ENCODE measurements around the gene CCDC40. TPM values are rescaled to one million over a fixed set of nuclear protein-coding genes. Genes with fewer than 3 reads are reported as not detected.

Gene CCDC40
- total and polyA plus RNA-seq, 10 of the 15 experiments (the other 5 are each of a cell fraction or from before 2014, with no cell fraction given): 0.06 to 0.10 TPM; not detected in 8

DNA sequence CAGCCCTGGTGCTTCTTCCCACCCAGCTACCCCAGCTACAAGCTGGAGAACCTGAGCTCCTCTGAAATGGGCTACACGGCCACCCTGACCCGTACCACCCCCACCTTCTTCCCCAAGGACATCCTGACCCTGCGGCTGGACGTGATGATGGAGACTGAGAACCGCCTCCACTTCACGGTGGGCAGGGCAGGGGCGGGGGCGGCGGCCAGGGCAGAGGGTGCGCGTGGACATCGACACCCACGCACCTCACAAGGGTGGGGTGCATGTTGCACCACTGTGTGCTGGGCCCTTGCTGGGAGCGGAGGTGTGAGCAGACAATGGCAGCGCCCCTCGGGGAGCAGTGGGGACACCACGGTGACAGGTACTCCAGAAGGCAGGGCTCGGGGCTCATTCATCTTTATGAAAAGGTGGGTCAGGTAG, 68.5 kb downstream of the CCDC40 start (continued):
- no peak for TF ChIP-seq NFXL1 (IDR thresholded peaks at IDR 0.05; ENCODE audit: borderline replicate concordance)
- TF ChIP-seq HCFC1 (IDR thresholded peaks at IDR 0.05; ENCODE audit: low read length): no peak
- no peak for TF ChIP-seq ETV6 (conservative IDR thresholded peaks at IDR 0.05 in 1 of 2, IDR thresholded peaks at IDR 0.05 in 1 of 2; ENCODE audit: borderline replicate concordance in 1 of 2, low read depth in 1 of 2)
- TF ChIP-seq, protein P1, sequence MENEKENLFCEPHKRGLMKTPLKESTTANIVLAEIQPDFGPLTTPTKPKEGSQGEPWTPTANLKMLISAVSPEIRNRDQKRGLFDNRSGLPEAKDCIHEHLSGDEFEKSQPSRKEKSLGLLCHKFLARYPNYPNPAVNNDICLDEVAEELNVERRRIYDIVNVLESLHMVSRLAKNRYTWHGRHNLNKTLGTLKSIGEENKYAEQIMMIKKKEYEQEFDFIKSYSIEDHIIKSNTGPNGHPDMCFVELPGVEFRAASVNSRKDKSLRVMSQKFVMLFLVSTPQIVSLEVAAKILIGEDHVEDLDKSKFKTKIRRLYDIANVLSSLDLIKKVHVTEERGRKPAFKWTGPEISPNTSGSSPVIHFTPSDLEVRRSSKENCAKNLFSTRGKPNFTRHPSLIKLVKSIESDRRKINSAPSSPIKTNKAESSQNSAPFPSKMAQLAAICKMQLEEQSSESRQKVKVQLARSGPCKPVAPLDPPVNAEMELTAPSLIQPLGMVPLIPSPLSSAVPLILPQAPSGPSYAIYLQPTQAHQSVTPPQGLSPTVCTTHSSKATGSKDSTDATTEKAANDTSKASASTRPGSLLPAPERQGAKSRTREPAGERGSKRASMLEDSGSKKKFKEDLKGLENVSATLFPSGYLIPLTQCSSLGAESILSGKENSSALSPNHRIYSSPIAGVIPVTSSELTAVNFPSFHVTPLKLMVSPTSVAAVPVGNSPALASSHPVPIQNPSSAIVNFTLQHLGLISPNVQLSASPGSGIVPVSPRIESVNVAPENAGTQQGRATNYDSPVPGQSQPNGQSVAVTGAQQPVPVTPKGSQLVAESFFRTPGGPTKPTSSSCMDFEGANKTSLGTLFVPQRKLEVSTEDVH (IDR thresholded peaks at IDR 0.05; ENCODE audit: low read depth, partially characterized antibody): no peak
- no peak for TF ChIP-seq FOS (IDR thresholded peaks at IDR 0.05; ENCODE audit: borderline replicate concordance, extremely low read depth, insufficient read length)
- TF ChIP-seq ZNF384 (IDR thresholded peaks at IDR 0.05; ENCODE audit: borderline replicate concordance, low read depth, low read length): no peak

DNA sequence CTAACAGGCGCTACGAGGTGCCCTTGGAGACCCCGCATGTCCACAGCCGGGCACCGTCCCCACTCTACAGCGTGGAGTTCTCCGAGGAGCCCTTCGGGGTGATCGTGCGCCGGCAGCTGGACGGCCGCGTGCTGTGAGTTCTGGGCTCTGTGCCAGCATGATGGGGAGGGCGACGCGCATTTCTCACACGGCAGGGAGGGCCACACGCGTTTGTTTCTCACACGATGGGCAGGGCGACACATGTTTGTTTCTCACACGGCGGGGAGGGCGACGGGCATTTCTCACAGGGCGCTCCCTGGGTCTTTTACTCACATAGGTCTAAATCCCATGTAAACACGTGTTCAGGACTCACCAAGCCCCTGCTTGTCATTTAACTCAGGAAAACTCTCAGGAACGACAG, 69.3 kb downstream of the CCDC40 start:
- TF ChIP-seq, protein P2, sequence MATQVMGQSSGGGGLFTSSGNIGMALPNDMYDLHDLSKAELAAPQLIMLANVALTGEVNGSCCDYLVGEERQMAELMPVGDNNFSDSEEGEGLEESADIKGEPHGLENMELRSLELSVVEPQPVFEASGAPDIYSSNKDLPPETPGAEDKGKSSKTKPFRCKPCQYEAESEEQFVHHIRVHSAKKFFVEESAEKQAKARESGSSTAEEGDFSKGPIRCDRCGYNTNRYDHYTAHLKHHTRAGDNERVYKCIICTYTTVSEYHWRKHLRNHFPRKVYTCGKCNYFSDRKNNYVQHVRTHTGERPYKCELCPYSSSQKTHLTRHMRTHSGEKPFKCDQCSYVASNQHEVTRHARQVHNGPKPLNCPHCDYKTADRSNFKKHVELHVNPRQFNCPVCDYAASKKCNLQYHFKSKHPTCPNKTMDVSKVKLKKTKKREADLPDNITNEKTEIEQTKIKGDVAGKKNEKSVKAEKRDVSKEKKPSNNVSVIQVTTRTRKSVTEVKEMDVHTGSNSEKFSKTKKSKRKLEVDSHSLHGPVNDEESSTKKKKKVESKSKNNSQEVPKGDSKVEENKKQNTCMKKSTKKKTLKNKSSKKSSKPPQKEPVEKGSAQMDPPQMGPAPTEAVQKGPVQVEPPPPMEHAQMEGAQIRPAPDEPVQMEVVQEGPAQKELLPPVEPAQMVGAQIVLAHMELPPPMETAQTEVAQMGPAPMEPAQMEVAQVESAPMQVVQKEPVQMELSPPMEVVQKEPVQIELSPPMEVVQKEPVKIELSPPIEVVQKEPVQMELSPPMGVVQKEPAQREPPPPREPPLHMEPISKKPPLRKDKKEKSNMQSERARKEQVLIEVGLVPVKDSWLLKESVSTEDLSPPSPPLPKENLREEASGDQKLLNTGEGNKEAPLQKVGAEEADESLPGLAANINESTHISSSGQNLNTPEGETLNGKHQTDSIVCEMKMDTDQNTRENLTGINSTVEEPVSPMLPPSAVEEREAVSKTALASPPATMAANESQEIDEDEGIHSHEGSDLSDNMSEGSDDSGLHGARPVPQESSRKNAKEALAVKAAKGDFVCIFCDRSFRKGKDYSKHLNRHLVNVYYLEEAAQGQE (IDR thresholded peaks at IDR 0.05; ENCODE audit: low read depth, low read length): no peak
- no peak for TF ChIP-seq HCFC1 (IDR thresholded peaks at IDR 0.05; ENCODE audit: low read length)

More for the DNA sequence above, 69.3 kb downstream of the CCDC40 start:
- FAIRE-seq (no peak), ATAC-seq (no peak), DNase-seq (ENCODE audit: low read depth, low spot score) (no peak)
- Histone ChIP-seq H3K4me1 (ENCODE audit: control insufficient read depth, insufficient read depth, low read length) (peaks cover 5% of the 10 kb centered on the region; the same call in 1 of the 2 replicates), H2AFZ (ENCODE audit: control insufficient read depth, low read depth, low read length) (no peak overlapping the region), H3K4me2 (ENCODE audit: control insufficient read depth, insufficient read depth) (no peak overlapping the region), H3K36me3 (ENCODE audit: control insufficient read depth in 2 of 2, insufficient read depth in 2 of 2, low read length in 1 of 2) (no peaks in the 10 kb centered on the region), H3K79me2 (ENCODE audit: control insufficient read depth, insufficient read depth, low read length) (no peaks in the 10 kb centered on the region; the same call in 1 of the 2 replicates), H3K9ac (ENCODE audit: control insufficient read depth, insufficient read depth, low read length) (no peak overlapping the region), H3K9me3 (replicated peaks; ENCODE audit: control insufficient read depth, insufficient read depth, low read length) (no peaks in the 10 kb centered on the region), H4K20me1 (ENCODE audit: control insufficient read depth, insufficient read depth) (no peaks in the 10 kb centered on the region; the same call in 1 of the 2 replicates), H3K4me3 (no peak overlapping the region), H3K27ac (ENCODE audit: control insufficient read depth, insufficient read depth) (no peak overlapping the region), H3K27me3 (replicated peaks in 1 of 2; ENCODE audit: control insufficient read depth in 2 of 2, insufficient read depth in 2 of 2, low read length in 1 of 2) (peaks cover 0 to 3% of the 10 kb centered on the region in 2 experiments; a peak in 2 of 4 replicates)
- intact Hi-C loops (cut with micrococcal nuclease; ENCODE audit: unreplicated experiment): no loop called here
- no TSS peak for BruUV-seq (replicated peaks)
- POLR2A ChIA-PET: no interaction called here
- RAD21 ChIA-PET (ENCODE audit: unreplicated experiment): no interaction called here
- 79% methylated on average over 28 of the region's 29 CpGs for WGBS (ENCODE audit: insufficient coverage, insufficient replicate concordance, low lambda C conversion rate, missing lambda C conversion rate)
- SMC1A ChIA-PET (ENCODE audit: uncharacterized antibody, unreplicated experiment): no interaction called here
- in situ Hi-C loops (cut with MboI): no loop called here
- CTCF ChIA-PET: interaction anchor here (0.6 kb wide), 2 partner anchors 90 to 470 kb away, joined by 3 read pairs; no protein-coding TSS in a partner anchor
